HepG2 (cell line): ENCODE measurements around the gene FAM163B. TPM values are rescaled to one million over a fixed set of nuclear protein-coding genes. Genes with fewer than 3 reads are reported as not detected.

Experiments used
- ARHGAP35 ChIP-seq: sonication (generic); formaldehyde crosslinking; IDR thresholded peaks from 2 replicates; pipeline ENCODE4 v1.9.0; 2022; ENCODE audit warnings: mild to moderate bottlenecking, inconsistent platforms, moderate library complexity, missing genetic modification reagents, borderline replicate concordance
- CHD2 ChIP-seq: IDR thresholded peaks from 2 replicates; pipeline ENCODE4 v1.6.1; 2011; ENCODE audit warnings: low read depth, low read length, improper control_type of control experiment
- E2F1 ChIP-seq: sonication (generic); formaldehyde crosslinking; IDR thresholded peaks from 2 replicates; pipeline ENCODE4 v1.5.0; 2020; ENCODE audit warnings: missing genetic modification reagents
- KLF12 ChIP-seq: sonication (generic); formaldehyde crosslinking; IDR thresholded peaks from 2 replicates; pipeline ENCODE4 v1.4.0; 2020; ENCODE audit warnings: missing genetic modification reagents, borderline replicate concordance
- PHB2 ChIP-seq: fragments of 450-650 bp; IDR thresholded peaks from 2 replicates; pipeline ENCODE4 v1.6.1; 2018; ENCODE audit not compliant: partially characterized antibody
- PRPF4 ChIP-seq: fragments of 200-400 bp; formaldehyde crosslinking; IDR thresholded peaks from 2 replicates; pipeline ENCODE4 v1.6.1; 2016; ENCODE audit warnings: low read length, low read depth; ENCODE audit not compliant: poor library complexity, severe bottlenecking
- SMAD1 ChIP-seq: sonication (generic); formaldehyde crosslinking; IDR thresholded peaks from 2 replicates; pipeline ENCODE4 v1.4.0; 2020; ENCODE audit warnings: missing genetic modification reagents, low read depth, mild to moderate bottlenecking, borderline replicate concordance
- SMAD3 ChIP-seq: sonication (generic); formaldehyde crosslinking; IDR thresholded peaks from 2 replicates; pipeline ENCODE4 v1.4.0; 2020; ENCODE audit warnings: missing genetic modification reagents
- SNAPC2 ChIP-seq: sonication (generic); formaldehyde crosslinking; IDR thresholded peaks from 2 replicates; pipeline ENCODE4 v1.8.1; 2022; ENCODE audit warnings: mild to moderate bottlenecking, missing genetic modification reagents
- SPEN ChIP-seq: sonication (generic); formaldehyde crosslinking; IDR thresholded peaks from 2 replicates; pipeline ENCODE4 v1.5.1; 2020; ENCODE audit warnings: low read depth, mild to moderate bottlenecking, missing genetic modification reagents
- ZFP36L1 ChIP-seq: sonication (generic); formaldehyde crosslinking; IDR thresholded peaks from 2 replicates; pipeline ENCODE4 v1.8.0; 2022; ENCODE audit warnings: mild to moderate bottlenecking, missing genetic modification reagents, moderate library complexity
- ZFYVE20 ChIP-seq: sonication (generic); formaldehyde crosslinking; IDR thresholded peaks from 2 replicates; pipeline ENCODE4 v1.8.0; 2023; ENCODE audit warnings: low read depth, mild to moderate bottlenecking, moderate library complexity, missing genetic modification reagents, borderline replicate concordance
- ZNF260 ChIP-seq: sonication (generic); formaldehyde crosslinking; IDR thresholded peaks from 2 replicates; pipeline ENCODE4 v1.4.0; 2020; ENCODE audit warnings: missing genetic modification reagents, low read depth, mild to moderate bottlenecking, borderline replicate concordance
- ZNF281 ChIP-seq: sonication (generic); formaldehyde crosslinking; IDR thresholded peaks from 2 replicates; pipeline ENCODE4 v1.4.0; 2020; ENCODE audit warnings: missing genetic modification reagents, borderline replicate concordance
- ZNF335 ChIP-seq: sonication (generic); formaldehyde crosslinking; IDR thresholded peaks from 2 replicates; pipeline ENCODE4 v1.4.0; 2020; ENCODE audit warnings: missing genetic modification reagents
- ZNF337 ChIP-seq: sonication (generic); formaldehyde crosslinking; IDR thresholded peaks from 2 replicates; pipeline ENCODE4 v1.5.1; 2020; ENCODE audit warnings: missing genetic modification reagents, low read depth, mild to moderate bottlenecking, borderline replicate concordance
- ZNF367 ChIP-seq: sonication (generic); formaldehyde crosslinking; IDR thresholded peaks from 2 replicates; pipeline ENCODE4 v1.4.0; 2020; ENCODE audit warnings: missing genetic modification reagents, borderline replicate concordance
- ZNF460 ChIP-seq: sonication (generic); formaldehyde crosslinking; IDR thresholded peaks from 2 replicates; pipeline ENCODE4 v1.5.1; 2020; ENCODE audit warnings: missing genetic modification reagents, mild to moderate bottlenecking, borderline replicate concordance
- ZNF703 ChIP-seq: sonication (generic); formaldehyde crosslinking; IDR thresholded peaks from 2 replicates; pipeline ENCODE4 v1.5.1; 2020; ENCODE audit warnings: missing genetic modification reagents, mild to moderate bottlenecking, moderate library complexity, borderline replicate concordance
- ZZZ3 ChIP-seq: sonication (generic); formaldehyde crosslinking; IDR thresholded peaks from 2 replicates; pipeline ENCODE4 v1.4.0; 2020; ENCODE audit warnings: missing genetic modification reagents, mild to moderate bottlenecking, borderline replicate concordance
- polyA plus RNA-seq, 8 experiments: library from polyadenylated mRNA; depleted of rRNA in 3 of 8; stranded (reverse) in 7 of 8; unstranded in 1 of 8; fragments of >200 nt; fragmentation: Illumina TruSeq in 4 of 8; extraction: Trizol in 4 of 8; gene quantifications; 2 replicates each; pipeline versions ENCODE4 v1.2.1 to v1.2.3, GENCODE V29; 2011 to 2016; ENCODE audit warnings: low read depth in 4 of 8, missing spikeins in 1 of 8, mixed read lengths in 1 of 8; ENCODE audit not compliant: insufficient read depth in 1 of 8
- total RNA-seq, 5 experiments: library from RNA; depleted of rRNA; stranded (reverse); fragments of >200 nt; fragmentation: Illumina TruSeq; extraction: Trizol; gene quantifications; 2 replicates each; pipeline ENCODE4 v1.2.3, GENCODE V29; 2016; ENCODE audit warnings: low read depth in 1 of 5
- TF ChIP-seq, protein P1 (sequence below): IDR thresholded peaks from 2 replicates; pipeline ENCODE4 v1.6.1; 2016; ENCODE audit warnings: mild to moderate bottlenecking, missing biosample characterization, missing genetic modification reagents
- TF ChIP-seq, protein P2 (sequence below): sonication (generic); formaldehyde crosslinking; IDR thresholded peaks from 2 replicates; pipeline ENCODE4 v1.4.0; 2020; ENCODE audit warnings: mild to moderate bottlenecking, missing genetic modification reagents

The FAM163B gene
- total and polyA plus RNA-seq, 2 of the 13 experiments (the other 11 are each of a cell fraction or from before 2014, with no cell fraction given): not detected

GRCh38 chr9:133609311-133610098, at the start of gene FAM163B (continued):
- TF ChIP-seq ZNF335 (no peak), ZZZ3 (CRISPR knock-in tag) (no peak), ZNF260 (CRISPR knock-in tag) (no peak), ZFP36L1 (CRISPR knock-in tag) (no peak), PHB2 (no peak), SPEN (CRISPR knock-in tag) (peak; percentile 41; the same call in 1 of the 2 replicates), SMAD1 (CRISPR knock-in tag) (no peak), ZNF367 (CRISPR knock-in tag) (no peak), ZNF337 (no peak), KLF12 (CRISPR knock-in tag) (no peak), ZNF460 (CRISPR knock-in tag) (no peak), CHD2 (no peak), ZNF281 (CRISPR knock-in tag) (0 out of 2 replicates have a peak, but pooled peaks have one; percentile 22), ARHGAP35 (CRISPR knock-in tag) (no peak; the same call in 1 of the 2 replicates), ZNF703 (no peak), SMAD3 (CRISPR knock-in tag) (no peak), ZFYVE20 (CRISPR knock-in tag) (0 out of 2 replicates have a peak, but pooled peaks have one; percentile 65), PRPF4 (no peak), SNAPC2 (CRISPR knock-in tag) (no peak), E2F1 (CRISPR knock-in tag) (no peak)
- TF ChIP-seq, protein P1, sequence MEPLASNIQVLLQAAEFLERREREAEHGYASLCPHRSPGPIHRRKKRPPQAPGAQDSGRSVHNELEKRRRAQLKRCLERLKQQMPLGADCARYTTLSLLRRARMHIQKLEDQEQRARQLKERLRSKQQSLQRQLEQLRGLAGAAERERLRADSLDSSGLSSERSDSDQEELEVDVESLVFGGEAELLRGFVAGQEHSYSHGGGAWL (CRISPR knock-in tag): peak; percentile 51; the same call in 1 of the 2 replicates
- TF ChIP-seq, protein P2, sequence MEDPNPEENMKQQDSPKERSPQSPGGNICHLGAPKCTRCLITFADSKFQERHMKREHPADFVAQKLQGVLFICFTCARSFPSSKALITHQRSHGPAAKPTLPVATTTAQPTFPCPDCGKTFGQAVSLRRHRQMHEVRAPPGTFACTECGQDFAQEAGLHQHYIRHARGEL: no peak
